ENCODE results near the gene CABP1. TPM values are rescaled to one million over a fixed set of nuclear protein-coding genes. Genes with fewer than 3 reads are reported as not detected.

The CABP1 gene
- polyA plus RNA-seq, 1 donor (not counting 4 experiments of a cell fraction or from before 2014, with no cell fraction given) = 0.04 TPM

- no peak overlapping the region for H3K4me2 ChIP-seq (ENCODE audit: control insufficient read depth, extremely low read depth, insufficient read depth, low read depth, low read length)
- no peak overlapping the region for H3K9ac ChIP-seq (ENCODE audit: control insufficient read depth, extremely low read depth, insufficient read depth, low read length)
- dilution Hi-C loops (cut with MboI; ENCODE audit: extremely low pct_ligation_motif_present, low sequenced_read_pairs) = no loop called here
- no peaks in the 10 kb centered on the region for H3K9me3 ChIP-seq (ENCODE audit: control insufficient read depth, low read depth, low read length)
- H3K27ac ChIP-seq (ENCODE audit: control insufficient read depth, insufficient read depth, low read length) = no peak overlapping the region
- H2AFZ ChIP-seq (ENCODE audit: control insufficient read depth, low read length) = no peak overlapping the region
- peaks cover 6% of the 10 kb centered on the region for H3K4me1 ChIP-seq (ENCODE audit: control insufficient read depth, extremely low read depth, insufficient read depth, low read length)
- H3K4me3 ChIP-seq (ENCODE audit: control insufficient read depth in 2 of 3, extremely low read depth in 1 of 3, insufficient read depth in 2 of 3, low read depth in 1 of 3, low read length in 3 of 3) = no peak overlapping the region
- H3K9me1 ChIP-seq (ENCODE audit: control insufficient read depth, extremely low read depth, insufficient read depth, low read length) = no peaks in the 10 kb centered on the region
- no peak for DNase-seq (ENCODE audit: low read depth, low spot score)
- H3K36me3 ChIP-seq (ENCODE audit: control insufficient read depth in 2 of 2, extremely low read depth in 1 of 2, insufficient read depth in 2 of 2, low read length in 2 of 2) = no peaks in the 10 kb centered on the region
- no peak for TF ChIP-seq EZH2 (IDR thresholded peaks at IDR 0.05; ENCODE audit: low read length)
- TF ChIP-seq, protein P1, sequence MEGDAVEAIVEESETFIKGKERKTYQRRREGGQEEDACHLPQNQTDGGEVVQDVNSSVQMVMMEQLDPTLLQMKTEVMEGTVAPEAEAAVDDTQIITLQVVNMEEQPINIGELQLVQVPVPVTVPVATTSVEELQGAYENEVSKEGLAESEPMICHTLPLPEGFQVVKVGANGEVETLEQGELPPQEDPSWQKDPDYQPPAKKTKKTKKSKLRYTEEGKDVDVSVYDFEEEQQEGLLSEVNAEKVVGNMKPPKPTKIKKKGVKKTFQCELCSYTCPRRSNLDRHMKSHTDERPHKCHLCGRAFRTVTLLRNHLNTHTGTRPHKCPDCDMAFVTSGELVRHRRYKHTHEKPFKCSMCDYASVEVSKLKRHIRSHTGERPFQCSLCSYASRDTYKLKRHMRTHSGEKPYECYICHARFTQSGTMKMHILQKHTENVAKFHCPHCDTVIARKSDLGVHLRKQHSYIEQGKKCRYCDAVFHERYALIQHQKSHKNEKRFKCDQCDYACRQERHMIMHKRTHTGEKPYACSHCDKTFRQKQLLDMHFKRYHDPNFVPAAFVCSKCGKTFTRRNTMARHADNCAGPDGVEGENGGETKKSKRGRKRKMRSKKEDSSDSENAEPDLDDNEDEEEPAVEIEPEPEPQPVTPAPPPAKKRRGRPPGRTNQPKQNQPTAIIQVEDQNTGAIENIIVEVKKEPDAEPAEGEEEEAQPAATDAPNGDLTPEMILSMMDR (optimal IDR thresholded peaks at IDR 0.05 in 1 of 3, IDR thresholded peaks at IDR 0.05 in 1 of 3, conservative IDR thresholded peaks at IDR 0.05 in 1 of 3; ENCODE audit: extremely low read depth in 1 of 3, insufficient read depth in 2 of 3, low read length in 3 of 3) = no peak
- FAIRE-seq = no peak
- H4K20me1 ChIP-seq (ENCODE audit: control insufficient read depth, extremely low read depth, insufficient read depth, low read length) = no peaks in the 10 kb centered on the region
- peaks cover 40% of the 10 kb centered on the region for H3K27me3 ChIP-seq (ENCODE audit: control insufficient read depth, extremely low read depth, insufficient read depth, low read length)
- H3K79me2 ChIP-seq (ENCODE audit: control insufficient read depth, insufficient read depth, low read length) = no peaks in the 10 kb centered on the region
These were observed 1.7 kb downstream of the CABP1 start for GRCh38 chr12:120642121-120642520.

- no peak overlapping the region for H3K27ac ChIP-seq (ENCODE audit: control insufficient read depth, insufficient read depth, low read length)
These were observed 2.4 kb downstream of the CABP1 start for GRCh38 chr12:120642826-120643225.

More at GRCh38 chr12:120642826-120643225, 2.4 kb downstream of the CABP1 start:
- dilution Hi-C loops (cut with MboI; ENCODE audit: extremely low pct_ligation_motif_present, low sequenced_read_pairs) = no loop called here
- Histone ChIP-seq H3K4me3 (ENCODE audit: control insufficient read depth in 2 of 3, extremely low read depth in 1 of 3, insufficient read depth in 2 of 3, low read depth in 1 of 3, low read length in 3 of 3) (no peak overlapping the region), H3K79me2 (ENCODE audit: control insufficient read depth, insufficient read depth, low read length) (no peaks in the 10 kb centered on the region), H3K9me1 (ENCODE audit: control insufficient read depth, extremely low read depth, insufficient read depth, low read length) (no peaks in the 10 kb centered on the region), H4K20me1 (ENCODE audit: control insufficient read depth, extremely low read depth, insufficient read depth, low read length) (no peaks in the 10 kb centered on the region), H3K4me1 (ENCODE audit: control insufficient read depth, extremely low read depth, insufficient read depth, low read length) (peaks cover 6% of the 10 kb centered on the region), H3K9ac (ENCODE audit: control insufficient read depth, extremely low read depth, insufficient read depth, low read length) (no peak overlapping the region), H3K4me2 (ENCODE audit: control insufficient read depth, extremely low read depth, insufficient read depth, low read depth, low read length) (no peak overlapping the region), H3K27me3 (ENCODE audit: control insufficient read depth, extremely low read depth, insufficient read depth, low read length) (peaks cover 40% of the 10 kb centered on the region), H3K36me3 (ENCODE audit: control insufficient read depth in 2 of 2, extremely low read depth in 1 of 2, insufficient read depth in 2 of 2, low read length in 2 of 2) (no peaks in the 10 kb centered on the region), H2AFZ (ENCODE audit: control insufficient read depth, low read length) (no peak overlapping the region), H3K9me3 (ENCODE audit: control insufficient read depth, low read depth, low read length) (no peaks in the 10 kb centered on the region)
- DNase-seq (ENCODE audit: low read depth, low spot score) = no peak
- TF ChIP-seq EZH2 (IDR thresholded peaks at IDR 0.05; ENCODE audit: low read length) = no peak
- TF ChIP-seq, protein P1 (optimal IDR thresholded peaks at IDR 0.05 in 1 of 3, IDR thresholded peaks at IDR 0.05 in 1 of 3, conservative IDR thresholded peaks at IDR 0.05 in 1 of 3; ENCODE audit: extremely low read depth in 1 of 3, insufficient read depth in 2 of 3, low read length in 3 of 3) = no peak
- no peak for FAIRE-seq
